ENCODE data around the gene CYP26B1.

- TF ChIP-seq CTCF (IDR thresholded peaks at IDR 0.05 in 8 of 11, conservative IDR thresholded peaks at IDR 0.05 in 3 of 11), result no peak
- no peak for TF ChIP-seq POLR2AphosphoS5 (IDR thresholded peaks at IDR 0.05)
- no peak for TF ChIP-seq POLR2A (IDR thresholded peaks at IDR 0.05)
Observed at GRCh38 chr2:72175636-72176035, 28.0 kb upstream of the CYP26B1 start.

Data from spleen (tissue), 7 donors.